ENCODE measurements around the gene KAT14.
A peak's percentile ranks its signal among the peaks of the same experiment; 100 is the strongest.
"Not testable (repeated sequence)": the region's sequence is repeated elsewhere in the genome, so short reads cannot be mapped to it uniquely, and the experiment has no call there.

KAT14 gene

GRCh38 chr20:18137412-18138265 is at the start of gene KAT14, which contains the start of gene PET117:
Gene KAT14, plus strand, starts transcription at chr20:18137863. Its CDS starts 4,798 bp downstream, at chr20:18142661.
Gene PET117, plus strand, starts transcription at chr20:18137863. Its CDS starts 93 bp downstream, at chr20:18137956.
- peak; percentile 83 to 88 (median 84) for DNase-seq

DNA sequence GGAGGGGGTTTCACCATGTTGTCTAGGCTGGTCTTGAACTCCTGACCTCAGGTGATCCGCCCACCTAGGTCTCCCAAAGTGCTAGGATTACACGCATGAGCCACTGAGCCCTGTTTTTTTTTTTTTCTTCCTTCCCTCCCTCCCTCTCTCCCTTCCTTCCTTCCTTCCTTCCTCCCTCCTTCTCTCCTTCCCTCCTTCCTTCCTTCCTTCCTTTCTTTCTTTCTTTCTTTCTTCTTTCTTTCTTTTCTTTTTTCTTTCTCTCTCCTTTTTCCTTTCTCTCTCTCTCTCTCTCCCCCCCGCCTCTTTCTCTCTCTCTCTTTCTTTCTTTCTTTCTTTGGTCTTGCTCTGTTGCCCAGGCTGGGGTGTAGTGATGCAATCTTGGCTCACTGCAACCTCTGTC is 49.4 kb upstream of the KAT14 start:
- not testable (repeated sequence) for DNase-seq

- DNase-seq: not testable (repeated sequence)
These were observed 48.8 kb upstream of the KAT14 start for GRCh38 chr20:18088841-18089240.

GRCh38 chr20:18090044-18090443 is 47.6 kb upstream of the KAT14 start:
- no peak for DNase-seq

- DNase-seq: no peak
These were observed 47.2 kb upstream of the KAT14 start for GRCh38 chr20:18090477-18090876.

- DNase-seq: no peak
These were observed 46.0 kb upstream of the KAT14 start for GRCh38 chr20:18091623-18092022.

GRCh38 chr20:18092890-18093289 is 44.8 kb upstream of the KAT14 start:
- no peak for DNase-seq

DNA sequence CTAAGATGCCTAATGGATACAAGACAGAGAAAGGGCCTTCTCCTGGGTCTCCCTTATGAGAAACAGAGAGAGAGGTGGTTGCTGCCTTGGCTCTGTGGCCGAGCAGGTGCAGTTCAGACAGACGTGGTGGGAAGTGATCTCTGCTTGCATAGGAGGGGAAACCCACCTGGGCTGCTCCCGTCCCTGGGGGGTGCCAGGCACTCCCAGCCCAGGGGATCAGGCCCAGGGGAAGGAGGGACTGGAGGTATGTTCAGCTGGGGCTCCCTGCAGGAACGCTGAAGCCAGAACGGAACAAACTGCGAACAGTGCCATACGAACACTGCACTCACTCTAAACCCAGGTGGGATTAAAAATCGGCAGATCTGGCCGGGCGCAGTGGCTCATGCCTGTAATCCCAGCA is 44.3 kb upstream of the KAT14 start:
- DNase-seq: no peak

DNA sequence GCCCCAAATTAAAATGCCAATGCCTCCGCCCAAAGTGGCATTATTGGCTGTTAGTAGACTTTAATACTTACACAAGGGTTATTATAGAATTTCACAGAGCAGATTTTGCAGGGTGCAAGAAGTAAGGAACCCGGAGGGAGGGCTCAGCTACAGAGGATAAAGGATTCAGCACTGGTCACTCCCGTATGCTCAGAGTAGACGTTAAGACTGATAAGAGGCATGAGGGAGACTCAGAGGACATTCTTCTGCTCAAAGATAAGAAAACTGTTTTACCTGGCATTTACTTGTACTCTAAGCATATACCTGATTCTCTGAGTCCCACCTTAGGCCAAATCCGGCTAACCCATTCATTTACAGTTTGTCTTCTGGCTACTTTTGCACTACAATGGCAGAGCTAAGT is 43.5 kb upstream of the KAT14 start:
- no peak for DNase-seq

DNA sequence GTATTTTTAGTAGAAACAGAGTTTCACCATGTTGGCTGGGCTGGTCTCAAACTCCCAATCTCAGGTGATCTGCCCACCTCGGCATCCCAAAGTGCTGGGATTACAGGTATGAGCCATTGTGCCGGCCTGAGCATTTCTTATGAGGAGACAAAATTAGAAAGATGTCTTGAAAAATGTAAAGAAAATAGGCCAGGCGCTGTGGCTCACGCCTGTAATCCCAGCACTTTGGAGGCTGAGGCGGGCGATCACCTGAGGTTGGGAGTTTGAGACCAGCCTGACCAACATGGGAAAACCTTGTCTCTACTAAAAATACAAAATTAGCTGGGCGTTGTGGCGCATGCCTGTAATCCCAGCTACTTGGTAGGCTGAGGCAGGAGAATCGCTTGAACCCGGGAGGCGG is 37.1 kb upstream of the KAT14 start:
- DNase-seq: not testable (repeated sequence)

DNA sequence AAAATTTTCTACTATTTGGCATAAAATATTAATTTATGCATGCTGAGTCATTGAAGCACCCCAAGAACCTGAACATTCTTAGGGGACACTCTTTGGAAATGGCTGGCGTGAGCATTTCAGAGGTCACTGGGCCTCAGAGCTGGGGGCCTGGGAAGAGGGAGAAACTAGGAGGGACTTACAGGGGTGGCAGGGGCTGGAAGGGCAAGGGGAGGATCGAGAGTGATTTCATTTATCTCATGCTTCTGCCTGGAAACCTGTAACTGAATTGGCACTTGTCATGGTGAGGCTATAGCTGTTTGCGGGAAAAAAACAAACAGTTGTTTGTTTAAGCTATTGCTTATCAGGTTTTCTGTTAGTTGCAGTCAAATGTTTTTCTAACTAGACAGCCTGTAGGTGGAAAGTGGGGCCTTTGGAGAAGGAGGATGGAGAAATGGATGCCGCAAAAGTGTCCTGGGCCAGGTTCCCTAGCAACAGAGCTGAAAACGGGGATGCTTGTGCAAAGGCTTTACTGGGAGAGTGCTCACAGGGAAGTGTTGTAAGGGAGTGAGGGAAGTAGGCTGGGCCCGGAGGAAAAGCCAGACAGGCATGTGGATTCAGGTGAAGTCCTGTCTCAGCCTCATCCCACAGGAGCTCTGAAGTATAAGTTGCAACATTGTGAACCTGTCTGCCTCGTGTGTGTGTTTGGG is 36.4 kb upstream of the KAT14 start:
- no peak for DNase-seq

DNA sequence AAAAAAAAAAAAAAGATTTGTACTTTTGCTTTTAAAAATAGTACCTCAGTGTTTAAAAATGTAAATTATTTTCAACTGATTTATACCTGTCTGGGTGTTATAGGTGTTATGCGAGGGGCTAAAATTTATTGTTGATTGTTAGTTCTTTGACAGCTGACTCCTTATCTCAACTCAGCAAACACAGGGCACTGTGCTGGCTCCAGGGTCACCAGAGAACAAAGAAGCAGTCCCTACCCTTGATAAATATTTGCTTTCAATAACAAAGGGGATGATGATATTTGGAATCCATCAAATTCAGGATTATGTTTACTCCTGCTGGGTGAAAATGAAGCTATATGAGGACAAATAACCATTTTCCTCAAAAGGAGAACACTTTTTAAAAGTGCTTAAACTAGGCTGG is 34.2 kb upstream of the KAT14 start:
- no peak for DNase-seq

DNA sequence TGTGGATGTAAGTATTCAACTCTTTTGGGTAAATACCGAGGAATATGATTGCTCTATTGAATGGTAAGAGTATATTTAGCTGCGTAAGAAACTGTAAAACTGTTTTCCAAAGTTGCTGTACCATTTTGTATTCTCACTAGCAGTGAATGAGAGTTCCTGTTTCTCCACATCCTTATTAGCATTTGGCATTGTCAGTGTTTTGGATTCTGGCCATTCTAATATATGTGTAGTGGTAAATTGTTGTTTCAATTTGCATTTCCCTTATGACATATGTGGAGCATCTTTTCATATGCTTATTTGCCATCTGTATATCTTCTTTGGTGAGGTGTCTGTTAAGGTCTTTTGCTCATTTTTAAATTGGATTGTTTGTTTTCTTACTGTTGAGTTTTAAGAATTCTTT is 29.3 kb upstream of the KAT14 start:
- no peak for DNase-seq

DNA sequence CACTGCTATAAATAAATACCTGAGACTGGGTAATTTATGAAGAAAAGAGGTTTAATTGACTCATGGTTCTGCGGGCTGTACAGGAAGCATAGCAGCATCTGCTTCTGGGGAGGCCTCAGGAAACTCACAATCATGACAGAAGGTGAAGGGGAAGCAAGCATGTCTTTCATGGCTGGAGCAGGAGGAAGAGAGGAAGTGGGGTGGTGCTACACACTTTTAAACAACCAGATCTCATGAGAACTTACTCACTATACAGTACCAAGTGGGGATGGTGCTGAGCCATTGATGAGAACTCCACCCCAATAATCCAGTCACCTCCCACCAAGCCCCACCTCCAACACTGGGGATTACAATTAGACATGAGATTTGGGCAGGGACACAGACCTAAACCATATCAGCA is 9.1 kb upstream of the KAT14 start:
- DNase-seq: not testable (repeated sequence)

GRCh38 chr20:18132663-18133062 is 5.0 kb upstream of the KAT14 start:
- no peak for DNase-seq

DNA sequence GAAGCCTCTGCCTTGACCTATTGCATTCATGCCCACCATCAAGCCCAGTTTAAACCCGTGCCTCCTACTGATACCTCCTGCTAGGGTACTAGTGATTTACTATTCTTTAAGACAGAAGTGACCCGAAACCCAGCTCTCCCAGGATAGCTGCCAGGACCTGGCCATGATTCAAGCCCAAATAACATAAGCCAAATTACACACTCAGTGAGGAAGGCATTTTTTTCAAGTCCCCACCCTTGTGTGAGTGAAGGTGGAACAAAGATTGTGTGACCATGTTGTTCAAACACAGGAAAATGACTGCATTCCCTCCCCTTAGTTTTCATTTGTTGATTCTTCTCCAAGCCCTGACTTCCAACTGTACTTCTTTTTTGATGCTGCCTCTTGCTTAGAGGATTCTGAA is 3.7 kb upstream of the KAT14 start:
- no peak for DNase-seq

- no peak for DNase-seq
These were observed 561 bp downstream of the KAT14 start for GRCh38 chr20:18138266-18138582.

DNA sequence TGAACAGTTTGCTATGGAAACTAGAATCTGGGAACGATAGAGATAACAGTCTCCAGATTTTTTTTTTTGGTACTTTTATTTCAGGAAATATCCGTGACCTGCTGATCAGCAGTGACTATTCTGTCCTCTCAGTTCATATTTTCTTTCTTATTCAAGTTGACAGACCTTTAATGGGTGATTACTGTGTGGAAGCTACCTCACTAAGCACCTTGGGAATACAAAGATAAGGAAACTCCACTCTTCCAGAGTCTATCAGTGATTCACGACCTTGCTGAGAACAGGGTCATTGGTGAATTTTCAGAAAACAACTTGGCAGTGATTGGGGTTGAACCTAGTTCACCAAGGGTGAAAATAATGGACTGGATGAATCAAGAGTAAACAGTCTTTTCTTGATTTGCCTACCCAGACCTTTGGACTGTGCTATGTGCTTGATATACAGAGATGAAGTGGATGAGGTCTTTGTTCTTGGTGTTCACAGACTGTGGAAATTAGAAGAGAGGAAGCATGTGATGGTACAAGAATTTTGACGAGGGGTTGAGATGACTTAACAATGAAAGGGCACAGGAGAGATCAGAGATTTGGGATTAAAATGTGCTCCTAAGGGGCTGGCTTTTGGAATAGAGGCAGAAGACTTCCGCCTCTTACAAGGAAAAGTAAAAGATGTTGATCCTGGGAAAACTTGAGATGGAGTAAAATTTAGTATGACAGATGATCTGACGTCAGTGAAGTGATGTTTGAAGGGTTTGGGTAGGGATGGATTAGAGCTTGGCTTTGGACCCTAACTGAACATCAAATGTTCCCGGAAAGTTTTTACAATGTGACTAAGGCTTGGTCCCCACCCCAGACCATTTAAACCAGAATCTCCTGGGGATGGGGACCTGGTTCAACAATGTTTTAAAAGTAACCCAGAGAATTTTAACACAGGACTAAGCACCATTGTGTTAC is 1.2 kb downstream of the KAT14 start:
- no peak for DNase-seq

DNA sequence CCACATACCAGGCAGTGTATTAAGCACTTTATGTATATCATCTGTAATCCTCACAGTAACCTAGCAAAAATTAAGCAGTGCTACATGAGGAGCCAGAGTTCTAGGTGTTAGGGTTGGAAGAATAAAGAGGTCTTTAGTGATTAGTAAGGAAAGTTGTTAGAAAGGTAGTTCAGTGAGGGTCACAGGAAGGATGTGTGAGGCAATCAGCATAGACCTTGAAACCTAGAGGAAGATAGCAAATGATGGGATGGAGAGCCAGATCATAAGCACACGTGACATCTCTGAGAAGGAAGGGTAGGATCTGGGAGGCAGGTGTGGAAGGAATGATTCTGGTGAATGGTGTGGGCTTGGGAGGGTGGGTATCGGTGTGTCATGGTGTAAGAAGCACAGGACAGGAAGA is 2.2 kb downstream of the KAT14 start:
- no peak for DNase-seq

DNA sequence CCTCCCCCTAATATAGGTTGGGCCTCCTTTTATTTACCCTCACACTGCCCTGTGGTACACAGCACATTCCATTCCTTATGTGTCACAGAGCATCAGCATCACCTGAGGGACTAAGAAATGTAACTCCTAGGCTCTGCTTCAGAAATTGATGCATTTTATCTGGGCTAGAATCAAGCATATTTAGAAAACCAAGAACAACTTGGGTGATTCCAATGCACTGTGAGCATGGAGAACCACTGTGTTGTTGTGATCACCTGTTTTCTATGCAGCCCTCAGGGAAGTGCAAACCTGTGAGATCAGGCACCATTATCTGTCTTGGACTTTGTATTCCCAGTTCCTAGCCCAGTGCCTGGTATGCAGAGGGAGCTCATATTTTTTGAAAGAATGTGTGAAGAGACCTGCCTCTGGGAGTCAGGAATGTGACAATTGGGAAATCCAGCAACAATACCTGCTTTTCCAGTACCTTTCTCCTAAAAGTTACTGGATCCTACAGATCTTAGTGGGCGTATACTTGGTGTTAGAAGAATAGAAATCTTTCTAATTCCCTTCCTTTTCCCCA is 7.0 kb downstream of the KAT14 start:
- DNase-seq: no peak

DNA sequence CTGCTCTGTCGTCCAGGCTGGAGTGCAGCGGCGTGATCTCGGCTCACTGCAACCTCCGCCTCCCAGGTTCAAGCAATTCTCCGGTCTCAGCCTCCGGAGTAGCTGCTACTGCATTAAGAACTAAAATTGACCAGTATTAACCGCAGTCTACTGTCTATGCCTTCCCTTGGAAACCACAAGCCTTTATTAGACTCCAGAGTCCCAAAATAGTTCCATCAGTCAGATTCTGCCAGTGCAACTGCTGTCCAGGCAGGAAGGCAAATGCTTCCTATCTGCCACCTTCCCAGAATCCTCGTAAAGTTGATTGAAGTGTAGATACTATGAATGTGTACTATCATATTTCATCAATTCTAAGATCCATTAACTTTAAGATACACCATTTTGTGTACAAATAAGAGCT is 16.7 kb downstream of the KAT14 start:
- DNase-seq: no peak

DNA sequence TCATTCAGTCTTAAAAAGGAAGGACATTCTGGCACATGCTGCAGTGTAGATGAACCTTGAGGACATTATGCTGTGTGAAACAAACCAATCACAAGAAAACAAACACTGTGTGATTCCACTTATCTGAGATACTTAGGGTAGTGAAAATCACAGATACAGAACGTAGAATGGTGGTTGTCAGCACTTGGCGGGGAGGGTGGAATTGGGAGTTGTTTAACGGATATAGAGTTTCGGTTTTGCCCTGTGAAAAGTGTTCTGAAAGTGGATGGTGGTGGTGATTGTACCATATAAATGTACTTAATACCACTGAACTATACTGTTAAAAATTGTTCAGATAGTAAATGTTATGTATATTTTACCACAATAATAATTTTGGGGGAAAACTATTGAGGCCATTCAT is 18.4 kb downstream of the KAT14 start:
- no peak for DNase-seq

DNA sequence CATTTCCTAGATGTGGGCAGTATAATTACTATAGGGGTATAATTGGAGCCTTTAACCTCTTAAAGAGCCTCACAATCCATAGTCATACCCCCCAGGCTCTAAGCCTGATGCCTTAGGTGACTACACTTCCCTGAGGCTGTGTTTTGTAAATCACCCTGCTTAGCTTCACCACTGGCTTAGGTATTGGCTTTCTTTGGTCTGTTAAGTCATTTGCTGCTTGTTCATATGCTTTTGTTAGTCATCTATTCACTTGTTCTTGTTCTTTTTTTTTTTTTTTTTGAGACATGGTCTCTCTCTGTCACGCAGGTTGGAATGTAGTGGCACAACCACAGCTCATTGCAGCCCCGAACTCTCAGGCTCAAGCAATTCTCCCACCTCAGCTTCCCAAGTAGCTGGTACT is 26.7 kb downstream of the KAT14 start:
- DNase-seq: no peak
